B cell (primary cell): ENCODE measurements around the gene LIFR. TPM values are rescaled to one million over a fixed set of nuclear protein-coding genes. Genes with fewer than 3 reads are reported as not detected.

Source experiments
- ATAC-seq: fragments of 200-7000 bp; cut with Tn5 transposase; one replicate; pipeline ENCODE4 v1.10.0; 2021; ENCODE audit warnings: low read depth, mild to moderate bottlenecking, moderate number of reproducible peaks, moderate library complexity
- CTCF ChIA-PET: fragments of 350-600 bp; sonication (Branson Sonifier 250); formaldehyde crosslinking; loops from one replicate; lab custom pipeline; 2021; ENCODE audit warnings: antibody characterized with exemption, inconsistent platforms; lab: Charles Lee
- POLR2A ChIA-PET: fragments of 350-600 bp; sonication (Branson Sonifier 250); formaldehyde crosslinking; loops from one replicate; lab custom pipeline; 2021; ENCODE audit warnings: antibody characterized with exemption; lab: Charles Lee
- DNase-seq: peaks from one replicate; pipeline ENCODE4 v3.0.0; 2013
- H2AFZ ChIP-seq: 2 replicates; pipeline ENCODE4 v1.6.1; 2012; ENCODE audit warnings: mild to moderate bottlenecking, low read depth, low read length; ENCODE audit not compliant: insufficient read depth, poor library complexity, severe bottlenecking
- H3K27ac ChIP-seq, 2 donors: 1 replicate in 1 of 2; 2 replicates in 1 of 2; pipeline ENCODE4 v1.5.1; 2012 to 2013; ENCODE audit warnings: low read length in 2 of 2, mild to moderate bottlenecking in 2 of 2, moderate library complexity in 1 of 2
- H3K27me3 ChIP-seq, 4 experiments: fragments of 200-600 bp in 1 of 4; sonication (generic) in 1 of 4; replicated peaks in 1 of 4; 1 replicate in 2 of 4; 2 replicates in 2 of 4; pipeline versions ENCODE4 v1.6.1 to v1.7.0; 2013 to 2016; ENCODE audit warnings: low read length in 3 of 4, mild to moderate bottlenecking in 2 of 4, mixed read lengths in 1 of 4, moderate library complexity in 1 of 4; ENCODE audit not compliant: insufficient read depth in 4 of 4, control insufficient read depth in 3 of 4; ENCODE audit errors: control extremely low read depth in 1 of 4
- H3K36me3 ChIP-seq, 2 experiments: replicated peaks in 1 of 2; 1 replicate in 1 of 2; 2 replicates in 1 of 2; pipeline versions ENCODE4 v1.6.1 to v1.7.1; 2013; ENCODE audit warnings: low read length in 1 of 2; ENCODE audit not compliant: insufficient read depth in 2 of 2, control insufficient read depth in 1 of 2; ENCODE audit errors: control extremely low read depth in 1 of 2, extremely low read depth in 1 of 2
- H3K4me1 ChIP-seq, 2 donors: fragments of 200-600 bp in 1 of 2; sonication (generic) in 1 of 2; 1 replicate in 1 of 2; 2 replicates in 1 of 2; pipeline versions ENCODE4 v1.5.1 to v1.6.1; 2013 to 2017; ENCODE audit warnings: low read length in 2 of 2; ENCODE audit not compliant: control insufficient read depth in 2 of 2, insufficient read depth in 2 of 2
- H3K4me2 ChIP-seq: replicated peaks from 2 replicates; pipeline ENCODE3; 2012; ENCODE audit warnings: mild to moderate bottlenecking, low read depth, low read length; ENCODE audit not compliant: poor library complexity, severe bottlenecking
- H3K4me3 ChIP-seq, 5 experiments: fragments of 200-600 bp in 1 of 5; sonication (generic) in 1 of 5; 1 replicate in 3 of 5; 2 replicates in 2 of 5; pipeline versions ENCODE4 v1.5.1 to v1.7.0; 2011 to 2016; ENCODE audit warnings: low read length in 4 of 5, mild to moderate bottlenecking in 4 of 5, low read depth in 2 of 5, control low read depth in 1 of 5, moderate library complexity in 1 of 5; ENCODE audit not compliant: insufficient read depth in 1 of 5; ENCODE audit errors: control extremely low read depth in 1 of 5, extremely low read depth in 1 of 5
- H3K79me2 ChIP-seq: fragments of 200-600 bp; sonication (generic); one replicate; pipeline ENCODE4 v1.6.0; 2016; ENCODE audit warnings: low read length; ENCODE audit not compliant: control insufficient read depth, insufficient read depth
- H3K9ac ChIP-seq: fragments of 200-600 bp; sonication (generic); 2 replicates; pipeline ENCODE4 v1.6.1; 2017; ENCODE audit warnings: mild to moderate bottlenecking, low read length, moderate library complexity
- H3K9me3 ChIP-seq, 3 donors: one replicate each; pipeline versions ENCODE4 v1.6.1 to v1.7.1; 2013; ENCODE audit warnings: low read length in 2 of 3; ENCODE audit not compliant: control insufficient read depth in 2 of 3, insufficient read depth in 1 of 3; ENCODE audit errors: control extremely low read depth in 1 of 3
- H4K20me1 ChIP-seq: 2 replicates; pipeline ENCODE4 v1.6.0; 2012; ENCODE audit warnings: mild to moderate bottlenecking, low read length; ENCODE audit not compliant: insufficient read depth, control insufficient read depth, poor library complexity, severe bottlenecking
- H3K27ac Mint-ChIP-seq: one replicate; pipeline ENCODE4 v1.8.0; 2021; ENCODE audit warnings: mixed read lengths
- H3K27me3 Mint-ChIP-seq: one replicate; pipeline ENCODE4 v1.8.0; 2021; ENCODE audit warnings: mixed read lengths
- H3K4me1 Mint-ChIP-seq: one replicate; pipeline ENCODE4 v1.8.0; 2021; ENCODE audit warnings: mixed read lengths
- H3K4me3 Mint-ChIP-seq: one replicate; pipeline ENCODE4 v1.8.0; 2021; ENCODE audit warnings: mixed read lengths
- H3K9me3 Mint-ChIP-seq: one replicate; pipeline ENCODE4 v1.8.0; 2022; ENCODE audit warnings: mixed read lengths; ENCODE audit not compliant: insufficient read depth
- CTCF ChIP-seq: fragments of 200-600 bp; IDR thresholded peaks from one replicate; pipeline ENCODE4 v1.8.0; 2022; ENCODE audit warnings: antibody characterized with exemption, mild to moderate bottlenecking
- EZH2 ChIP-seq: IDR thresholded peaks from 2 replicates; pipeline ENCODE4 v1.6.1; 2012; ENCODE audit warnings: borderline replicate concordance, low read depth, mild to moderate bottlenecking, moderate library complexity, low read length; ENCODE audit not compliant: insufficient read depth, poor library complexity, severe bottlenecking
- WGBS: methylation state at CpG from one replicate; pipeline ENCODE4 v1.1.5; 2013; ENCODE audit warnings: missing lambda C conversion rate; ENCODE audit not compliant: insufficient coverage; 5-methylcytosine and 5-hydroxymethylcytosine counted together
- intact Hi-C: fragments of 100-400 bp; cut with micrococcal nuclease; formaldehyde crosslinking; loops from one replicate; pipeline ENCODE4 v1.10.0; 2022
- polyA plus RNA-seq: library from polyadenylated mRNA; depleted of rRNA; stranded (reverse); fragments of >200 nt; gene quantifications from 2 replicates; pipeline ENCODE4 v1.2.3, GENCODE V29; 2012
- total RNA-seq, 2 donors: library from RNA; stranded (reverse); fragments of 120-200 nt in 1 of 2; gene quantifications; 1 replicate in 1 of 2; 2 replicates in 1 of 2; pipeline versions ENCODE4 v1.2.3 to v1.2.4, GENCODE V29; 2013 to 2022

Gene LIFR
- total and polyA plus RNA-seq, 2 donors (not counting 1 experiment from before 2014, with no cell fraction given) = not detected

GRCh38 chr5:38598994-38599617 lies 42.7 kb upstream of the LIFR start:
- Mint-ChIP-seq H3K4me3 (no peak overlapping the region), H3K9me3 (no peaks in the 10 kb centered on the region), H3K4me1 (no peaks in the 10 kb centered on the region), H3K27me3 (peaks cover 17% of the 10 kb centered on the region), H3K27ac (no peak overlapping the region)
- H3K4me2 ChIP-seq = no peak overlapping the region
- WGBS = no CpG with 5 or more reads among the region's 2 CpGs
- TF ChIP-seq CTCF (no peak), EZH2 (no peak)
- H3K4me1 ChIP-seq = no peaks in the 10 kb centered on the region
- CTCF ChIA-PET = interaction anchor here (0.5 kb wide), 1 partner anchor 10 kb away, joined by 3 read pairs; no protein-coding TSS in a partner anchor
- DNase-seq = no peak
- H3K27ac ChIP-seq = no peak overlapping the region
- H3K27me3 ChIP-seq = no peaks in the 10 kb centered on the region
- H3K36me3 ChIP-seq = no peaks in the 10 kb centered on the region
- H4K20me1 ChIP-seq = no peaks in the 10 kb centered on the region
- H2AFZ ChIP-seq = no peak overlapping the region
- POLR2A ChIA-PET = no interaction called here
- intact Hi-C loops = no loop called here
- no peak overlapping the region for H3K4me3 ChIP-seq
- no peaks in the 10 kb centered on the region for H3K79me2 ChIP-seq
- ATAC-seq = no peak
- no peaks in the 10 kb centered on the region for H3K9me3 ChIP-seq
- no peak overlapping the region for H3K9ac ChIP-seq

- Histone ChIP-seq H3K4me3 (no peak overlapping the region), H3K9me3 (no peaks in the 10 kb centered on the region), H3K4me2 (no peak overlapping the region), H3K27me3 (no peaks in the 10 kb centered on the region), H2AFZ (no peak overlapping the region), H3K79me2 (no peaks in the 10 kb centered on the region), H4K20me1 (no peaks in the 10 kb centered on the region), H3K36me3 (no peaks in the 10 kb centered on the region), H3K9ac (no peak overlapping the region), H3K27ac (no peak overlapping the region), H3K4me1 (no peaks in the 10 kb centered on the region)
- ChIA-PET POLR2A (interaction anchor here (0.7 kb wide), 1 partner anchor 307 kb away, joined by 4 read pairs; no protein-coding TSS in a partner anchor), CTCF (interaction anchor here (0.7 kb wide), 1 partner anchor 741 kb away, joined by 3 read pairs; no protein-coding TSS in a partner anchor)
- H3K4me3 Mint-ChIP-seq = no peak overlapping the region
- DNase-seq = no peak
- intact Hi-C loops = no loop called here
- no peaks in the 10 kb centered on the region for H3K4me1 Mint-ChIP-seq
- H3K27ac Mint-ChIP-seq = no peak overlapping the region
- ATAC-seq = no peak
- TF ChIP-seq EZH2 (no peak), CTCF (no peak)
- no peaks in the 10 kb centered on the region for H3K9me3 Mint-ChIP-seq
- peaks cover 16% of the 10 kb centered on the region for H3K27me3 Mint-ChIP-seq
- WGBS = 65% methylated on average over 4 of the region's 8 CpGs
Measured at GRCh38 chr5:38598296-38598993, 42.0 kb upstream of the LIFR start.
